Mesodermal cell (in vitro differentiated cells): ENCODE results near the gene ADARB2.
"Not testable (repeated sequence)": the region's sequence is repeated elsewhere in the genome, so short reads cannot be mapped to it uniquely, and the experiment has no call there.

Experiments used
- H3K27ac ChIP-seq: 2 replicates; pipeline ENCODE4 v1.7.0; 2013; ENCODE audit warnings: mild to moderate bottlenecking, low read depth, low read length, moderate library complexity; ENCODE audit not compliant: severe bottlenecking
- H3K36me3 ChIP-seq: 2 replicates; pipeline ENCODE4 v1.7.1; 2013; ENCODE audit warnings: mild to moderate bottlenecking, low read length, moderate library complexity; ENCODE audit not compliant: control insufficient read depth, insufficient read depth
- H3K4me1 ChIP-seq: one replicate; pipeline ENCODE4 v1.7.1; 2013; ENCODE audit warnings: mild to moderate bottlenecking, low read length; ENCODE audit not compliant: insufficient read depth, control insufficient read depth, poor library complexity, severe bottlenecking
- H3K4me3 ChIP-seq: 2 replicates; pipeline ENCODE4 v1.7.0; 2013; ENCODE audit warnings: low read length, control low read depth, mild to moderate bottlenecking; ENCODE audit not compliant: insufficient read depth, poor library complexity, severe bottlenecking; ENCODE audit errors: extremely low read depth
- H3K9me3 ChIP-seq: 2 replicates; pipeline ENCODE4 v1.7.1; 2013; ENCODE audit warnings: mild to moderate bottlenecking, low read length, moderate library complexity; ENCODE audit not compliant: control insufficient read depth
- WGBS, 2 experiments: methylation state at CpG; one replicate each; pipeline ENCODE4 v1.1.5; 2013; ENCODE audit warnings: missing lambda C conversion rate in 2 of 2; ENCODE audit not compliant: insufficient coverage in 2 of 2; 5-methylcytosine and 5-hydroxymethylcytosine counted together

The ADARB2 gene

DNA sequence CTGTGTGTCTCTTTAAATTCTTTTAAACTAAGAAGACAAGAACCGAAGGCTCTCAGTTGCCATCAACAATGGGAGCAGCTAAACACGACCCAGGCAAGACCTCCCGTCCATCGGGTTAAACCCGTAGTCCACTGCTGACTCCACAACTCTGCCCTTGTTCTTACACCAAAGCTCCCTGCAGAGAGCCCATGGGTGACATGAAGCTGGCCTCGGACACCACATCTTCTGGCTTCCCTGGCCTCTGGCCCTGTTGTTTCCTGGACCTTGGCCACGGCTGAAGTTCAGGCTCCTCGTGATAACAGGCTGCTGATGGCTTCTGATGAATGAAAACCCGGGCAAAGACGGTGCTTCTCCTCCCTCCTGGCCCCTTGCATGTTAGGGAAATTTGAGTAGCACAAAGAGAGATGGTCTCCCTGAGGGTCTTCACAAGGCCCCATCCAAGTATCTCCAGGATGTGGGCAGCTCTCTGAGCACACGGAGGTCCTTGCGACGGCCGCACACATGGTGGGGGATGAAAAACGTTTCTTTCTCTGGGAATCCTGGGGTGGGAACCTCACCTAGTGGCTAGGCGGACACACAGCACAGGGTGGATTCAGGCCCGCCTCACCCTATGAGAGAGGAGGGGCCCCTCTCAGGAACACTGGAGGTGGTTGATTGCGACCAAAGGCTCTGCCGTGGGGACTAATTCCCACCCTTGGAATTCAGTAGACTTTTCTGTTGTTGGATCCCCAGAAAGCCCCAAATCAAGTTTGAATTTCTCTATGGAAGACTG, 271.1 kb downstream of the ADARB2 start:
- Histone ChIP-seq H3K36me3 (no peaks in the 10 kb centered on the region), H3K9me3 (no peaks in the 10 kb centered on the region), H3K4me3 (no peak overlapping the region), H3K27ac (no peak overlapping the region), H3K4me1 (peaks cover 8% of the 10 kb centered on the region)
- 87 to 88% methylated on average over 15 to 19 of the region's 19 CpGs for WGBS, 2 experiments

DNA sequence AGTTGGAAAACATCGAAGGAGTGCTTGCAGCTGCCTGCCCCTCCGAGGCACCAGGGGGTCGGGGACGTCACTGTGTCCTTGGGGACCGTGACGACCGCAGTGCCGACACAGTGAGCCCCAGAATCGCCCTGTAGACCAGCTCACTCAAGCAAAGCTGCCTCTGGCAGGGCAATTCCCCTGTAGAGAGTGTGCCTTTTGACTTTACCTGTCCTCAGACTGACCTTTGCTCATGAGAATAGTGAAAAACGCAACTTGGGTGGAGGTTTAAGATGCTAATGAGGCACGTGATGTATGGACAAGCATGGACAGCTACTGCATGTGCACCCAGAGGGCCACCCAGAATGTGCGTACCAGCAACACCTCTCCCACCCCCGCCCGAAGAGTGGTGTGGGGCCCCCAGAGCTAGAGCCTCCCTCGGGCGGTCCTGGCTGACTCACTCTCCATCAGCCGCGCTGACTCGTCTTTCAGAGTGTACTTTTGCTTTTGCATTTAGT, 271.9 kb downstream of the ADARB2 start:
- Histone ChIP-seq H3K4me1 (peaks cover 8% of the 10 kb centered on the region), H3K9me3 (no peaks in the 10 kb centered on the region), H3K36me3 (no peaks in the 10 kb centered on the region), H3K27ac (peak overlapping the region; percentile 36), H3K4me3 (no peak overlapping the region)
- WGBS, 2 experiments, result 65 to 88% methylated on average over 7 to 10 of the region's 19 CpGs

DNA sequence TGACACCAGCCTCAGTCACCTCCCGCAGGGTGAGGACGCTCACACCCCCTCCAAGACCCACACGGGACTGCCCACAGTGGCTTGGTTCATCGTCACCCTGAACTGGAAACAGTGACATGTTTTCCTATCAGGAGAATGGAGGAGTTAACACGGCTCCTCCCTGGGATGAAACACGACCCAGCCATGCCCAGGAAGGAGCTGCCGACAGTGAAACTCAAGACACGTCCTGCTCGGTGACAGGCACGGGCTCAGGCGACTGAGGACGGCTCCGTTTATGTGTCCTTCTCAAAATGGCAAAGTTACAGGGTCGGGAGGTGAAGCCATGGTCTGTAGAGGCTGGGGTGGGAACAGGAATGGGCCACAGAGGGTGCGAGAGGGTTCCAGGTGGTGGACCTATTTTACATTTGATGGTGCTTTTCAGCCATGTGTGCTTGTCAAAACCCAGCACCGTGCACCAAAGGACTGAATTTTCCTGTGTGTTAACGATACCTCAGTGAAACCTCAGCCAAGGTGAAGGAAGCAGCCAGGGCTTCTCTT, 272.4 kb downstream of the ADARB2 start:
- no peak overlapping the region for H3K27ac ChIP-seq
- peaks cover 8% of the 10 kb centered on the region for H3K4me1 ChIP-seq
- no peak overlapping the region for H3K4me3 ChIP-seq
- no peaks in the 10 kb centered on the region for H3K9me3 ChIP-seq
- 51 to 64% methylated on average over 14 to 17 of the region's 17 CpGs for WGBS, 2 experiments
- no peaks in the 10 kb centered on the region for H3K36me3 ChIP-seq

DNA sequence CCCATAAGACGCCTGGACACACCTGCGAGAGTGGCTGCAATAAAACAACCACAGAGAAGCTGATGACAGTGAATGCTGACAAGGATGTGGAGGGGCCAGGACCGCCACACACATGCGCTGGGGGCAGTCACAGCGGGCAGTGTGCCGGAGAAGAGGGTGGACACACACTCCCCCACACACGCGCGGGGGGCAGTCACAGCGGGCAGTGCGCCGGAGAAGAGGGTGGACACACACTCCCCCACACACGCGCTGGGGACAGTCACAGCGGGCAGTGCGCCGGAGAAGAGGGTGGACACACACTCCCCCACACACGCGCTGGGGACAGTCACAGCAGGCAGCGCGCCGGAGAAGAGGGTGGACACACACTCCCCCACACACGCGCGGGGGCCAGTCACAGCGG, 273.4 kb downstream of the ADARB2 start:
- not testable (repeated sequence) for H3K4me1 ChIP-seq, H3K4me3 ChIP-seq, H3K9me3 ChIP-seq, H3K36me3 ChIP-seq, H3K27ac ChIP-seq
- WGBS, 2 experiments, result 88 to 97% methylated on average over 7 to 21 of the region's 26 CpGs

DNA sequence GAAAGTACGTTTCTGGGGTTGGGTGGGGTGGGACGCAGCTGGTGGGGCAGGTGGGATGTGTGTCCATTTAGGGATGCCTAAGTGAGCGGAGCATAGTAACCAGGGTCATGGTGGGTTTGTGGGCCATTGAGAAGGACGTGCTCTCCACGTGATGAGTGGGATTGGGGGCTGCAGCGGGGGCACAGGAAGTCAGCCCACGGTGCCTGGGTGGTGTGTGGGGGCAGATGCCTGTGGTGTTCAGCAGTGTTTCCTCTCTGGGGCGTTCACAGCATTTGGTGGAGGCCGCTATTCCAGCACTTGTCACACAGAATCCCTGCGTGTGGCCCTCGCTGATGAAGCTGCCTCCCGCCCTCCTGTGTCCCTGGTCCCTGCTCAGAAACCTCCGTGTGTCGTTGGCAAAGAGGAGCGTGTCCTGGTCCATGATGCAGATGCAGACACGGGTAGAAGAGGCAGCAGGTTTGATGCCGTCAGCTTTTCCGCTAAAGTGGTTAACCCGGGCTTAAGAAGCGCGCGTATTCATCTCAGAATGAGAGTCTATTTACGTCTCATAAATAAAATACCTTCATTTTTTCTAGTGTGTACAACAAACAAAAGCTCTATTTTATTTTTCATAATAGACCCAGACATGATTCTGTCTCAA, 274.2 kb downstream of the ADARB2 start:
- H3K4me3 ChIP-seq, result no peak overlapping the region
- 92 to 94% methylated on average over 19 to 23 of the region's 23 CpGs for WGBS, 2 experiments

DNA sequence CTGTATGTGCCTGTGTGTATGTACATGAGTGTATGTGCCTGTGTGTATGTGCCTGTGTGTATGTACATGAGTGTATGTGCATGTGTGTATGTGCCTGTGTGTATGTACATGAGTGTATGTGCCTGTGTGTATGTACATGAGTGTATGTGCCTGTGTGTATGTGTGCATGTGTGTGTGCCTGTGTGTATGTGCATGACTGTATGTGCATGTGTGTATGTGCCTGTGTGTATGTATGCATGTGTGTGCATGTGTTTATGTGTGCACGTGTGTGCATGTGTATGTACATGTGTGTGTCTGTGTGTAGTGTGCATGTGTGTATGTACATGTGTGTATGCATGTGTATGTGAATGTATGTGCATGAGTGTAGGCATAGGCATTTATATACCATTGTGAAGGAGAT, 274.8 kb downstream of the ADARB2 start:
- Histone ChIP-seq H3K4me3 (no peak overlapping the region), H3K9me3 (no peaks in the 10 kb centered on the region), H3K4me1 (peaks cover 8% of the 10 kb centered on the region), H3K36me3 (no peaks in the 10 kb centered on the region), H3K27ac (no peak overlapping the region)
- 79% methylated on average over 1 of the region's 1 CpG for WGBS, 2 experiments

More for the DNA sequence above, 274.2 kb downstream of the ADARB2 start:
- Histone ChIP-seq H3K9me3 (no peaks in the 10 kb centered on the region), H3K27ac (no peak overlapping the region), H3K4me1 (peaks cover 8% of the 10 kb centered on the region), H3K36me3 (no peaks in the 10 kb centered on the region)

DNA sequence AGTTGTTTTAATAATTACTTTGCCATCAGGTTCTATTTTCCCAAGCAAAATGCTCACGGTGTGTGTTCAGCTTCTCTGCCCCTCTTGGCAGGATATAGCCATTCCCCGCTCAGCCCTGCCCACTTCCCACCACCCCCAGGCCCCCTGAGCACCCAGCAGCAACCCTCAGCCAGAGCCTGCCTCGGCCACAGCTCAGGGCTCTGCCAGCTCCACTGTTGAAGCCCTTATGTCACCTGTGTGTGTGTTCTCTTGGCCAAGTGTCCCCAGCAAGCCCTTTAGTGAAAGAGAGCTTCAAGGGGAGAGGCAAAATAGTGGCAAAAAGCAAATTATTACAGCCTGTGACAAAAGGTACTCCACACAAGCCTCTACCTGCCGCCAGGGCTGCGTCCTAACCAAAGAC, 275.3 kb downstream of the ADARB2 start:
- H3K27ac ChIP-seq, result no peak overlapping the region
- 100% methylated on average over 3 of the region's 5 CpGs; no CpG with 5 or more reads in 1 of the 2 experiments for WGBS, 2 experiments
- no peaks in the 10 kb centered on the region for H3K36me3 ChIP-seq
- H3K4me3 ChIP-seq, result no peak overlapping the region
- H3K4me1 ChIP-seq, result peaks cover 8% of the 10 kb centered on the region
- H3K9me3 ChIP-seq, result no peaks in the 10 kb centered on the region

DNA sequence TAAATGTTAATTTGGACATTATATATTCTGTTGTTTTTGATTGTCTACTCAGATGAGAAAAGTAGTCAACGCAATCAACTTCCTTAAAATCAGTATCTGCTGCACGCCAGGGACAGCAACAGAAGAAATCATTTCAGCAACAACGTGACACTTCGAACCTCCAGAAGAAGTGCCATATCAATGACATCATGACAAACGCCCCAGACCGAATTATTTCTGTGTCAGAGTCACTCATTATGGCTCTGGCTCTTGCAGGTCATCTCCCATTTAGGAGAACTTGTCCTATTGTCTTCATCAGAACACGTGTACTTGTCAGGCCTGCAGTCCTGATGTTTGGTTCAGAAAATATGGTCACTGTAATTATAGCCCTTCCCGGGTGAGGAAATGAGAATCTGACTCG, 276.3 kb downstream of the ADARB2 start:
- 83 to 87% methylated on average over 6 to 7 of the region's 9 CpGs for WGBS, 2 experiments
- no peaks in the 10 kb centered on the region for H3K9me3 ChIP-seq
- no peak overlapping the region for H3K27ac ChIP-seq
- H3K4me1 ChIP-seq, result peaks cover 4% of the 10 kb centered on the region
- H3K36me3 ChIP-seq, result no peaks in the 10 kb centered on the region
- H3K4me3 ChIP-seq, result no peak overlapping the region

DNA sequence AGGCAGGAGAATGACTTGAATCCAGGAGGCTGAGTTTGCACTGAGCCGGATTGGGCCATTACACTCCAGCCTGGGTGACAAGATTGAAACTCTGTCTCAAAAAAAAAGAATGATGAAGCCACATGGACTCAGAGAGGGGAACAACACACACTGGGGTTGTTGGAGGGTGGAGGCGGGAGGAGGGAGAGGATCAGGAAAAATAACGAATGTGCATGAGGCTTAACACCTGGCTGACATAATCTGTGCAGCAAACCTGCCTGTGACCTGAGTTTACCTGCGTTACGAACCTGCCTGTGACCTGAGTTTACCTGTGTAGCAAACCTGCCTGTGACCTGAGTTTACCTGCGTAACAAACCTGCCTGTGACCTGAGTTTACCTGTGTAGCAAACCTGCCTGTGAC, 277.7 kb downstream of the ADARB2 start:
- H3K27ac ChIP-seq, H3K4me1 ChIP-seq, H3K4me3 ChIP-seq, H3K9me3 ChIP-seq, H3K36me3 ChIP-seq: not testable (repeated sequence)
- WGBS, 2 experiments, result 84 to 89% methylated on average over 3 to 4 of the region's 6 CpGs

DNA sequence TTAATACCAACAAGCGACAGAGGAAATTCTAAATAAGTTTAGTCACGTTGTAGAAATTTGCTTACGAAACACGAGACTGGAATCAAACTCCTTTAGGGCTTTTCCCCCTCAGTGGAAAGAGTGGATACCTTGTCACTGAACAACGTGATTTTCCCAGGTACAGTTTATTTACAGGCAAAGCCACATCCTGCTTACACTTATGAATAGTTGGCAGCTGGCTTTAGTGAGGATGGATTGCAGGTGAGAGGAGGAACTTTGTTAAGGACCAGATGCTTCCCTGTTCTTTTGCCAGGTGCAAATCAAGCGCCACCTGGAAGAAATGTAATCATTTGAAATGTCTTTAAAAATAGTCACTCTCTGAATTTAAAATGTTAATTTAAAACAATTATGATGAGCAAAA, 282.4 kb downstream of the ADARB2 start:
- H3K4me1 ChIP-seq, result no peaks in the 10 kb centered on the region
- H3K27ac ChIP-seq, result no peak overlapping the region
- H3K4me3 ChIP-seq, result no peak overlapping the region
- no peaks in the 10 kb centered on the region for H3K36me3 ChIP-seq
- WGBS, 2 experiments, result 89 to 96% methylated on average over 5 of the region's 6 CpGs
- H3K9me3 ChIP-seq, result no peaks in the 10 kb centered on the region

DNA sequence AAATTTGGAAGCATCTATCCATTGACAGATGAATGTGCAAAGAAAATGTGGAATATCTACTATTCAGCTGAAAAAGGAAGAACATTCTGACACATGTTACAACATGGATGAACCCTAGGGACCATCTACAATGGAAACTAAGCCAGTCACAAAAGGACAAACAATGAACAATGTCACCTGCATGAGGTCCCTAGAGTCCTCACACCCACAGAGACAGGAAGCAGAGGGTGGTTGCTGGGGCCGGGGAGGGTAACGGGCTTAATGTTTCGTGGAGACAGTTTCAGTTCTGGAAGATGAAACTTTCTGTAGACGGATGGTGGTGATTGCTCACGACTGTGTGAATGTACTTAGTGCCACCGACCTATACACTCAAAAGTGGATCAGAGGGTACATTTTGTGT, 282.9 kb downstream of the ADARB2 start:
- Histone ChIP-seq H3K4me3 (no peak overlapping the region), H3K36me3 (no peaks in the 10 kb centered on the region), H3K4me1 (no peaks in the 10 kb centered on the region), H3K27ac (no peak overlapping the region), H3K9me3 (no peaks in the 10 kb centered on the region)
- WGBS, 2 experiments, result 86 to 90% methylated on average over 2 to 4 of the region's 6 CpGs
